Measurements from ENCODE around the gene NEDD9. TPM values are rescaled to one million over a fixed set of nuclear protein-coding genes. Genes with fewer than 3 reads are reported as not detected.

NEDD9 gene
- total RNA-seq, 1 experiment from 2014 or later: 0.17 TPM

- Histone ChIP-seq H3K79me2 (ENCODE audit: insufficient read depth, low read length) (no peaks in the 10 kb centered on the region), H3K9me3 (ENCODE audit: control insufficient read depth in 1 of 2, insufficient read depth in 1 of 2, low read depth in 1 of 2, low read length in 2 of 2) (no peaks in the 10 kb centered on the region), H3K9me2 (ENCODE audit: insufficient read depth) (no peaks in the 10 kb centered on the region), H3K9ac (ENCODE audit: low read length) (no peak overlapping the region), H3K4me2 (ENCODE audit: low read length) (no peak overlapping the region), H3K27me3 (ENCODE audit: insufficient read depth, low read length) (no peaks in the 10 kb centered on the region), H3K4me3 (replicated peaks in 1 of 2; ENCODE audit: low read depth in 1 of 2, low read length in 2 of 2) (no peak overlapping the region), H2AFZ (ENCODE audit: low read depth, low read length, poor library complexity, severe bottlenecking) (no peak overlapping the region), H4K20me1 (ENCODE audit: insufficient read depth) (no peaks in the 10 kb centered on the region), H3K27ac (ENCODE audit: low read depth, low read length) (no peak overlapping the region), H3K4me1 (ENCODE audit: control insufficient read depth in 1 of 2, insufficient read depth in 2 of 2, low read length in 2 of 2) (no peaks in the 10 kb centered on the region), H3K36me3 (ENCODE audit: control insufficient read depth in 1 of 2, insufficient read depth in 2 of 2, low read length in 2 of 2) (no peaks in the 10 kb centered on the region)
- DNase-seq (ENCODE audit: low read depth, low spot score): no peak
- TF ChIP-seq POLR2A (IDR thresholded peaks at IDR 0.05; ENCODE audit: borderline replicate concordance, extremely low read depth, insufficient read depth, insufficient read length) (no peak), YY1 (IDR thresholded peaks at IDR 0.05; ENCODE audit: extremely low read depth, insufficient replicate concordance, low read depth, low read length) (no peak), JUND (IDR thresholded peaks at IDR 0.05) (no peak), FOSL1 (IDR thresholded peaks at IDR 0.05; ENCODE audit: low read depth) (no peak)
- CTCF ChIA-PET: no interaction called here
- intact Hi-C loops (cut with micrococcal nuclease): no loop called here
- POLR2A ChIA-PET: no interaction called here
- RAD21 ChIA-PET (ENCODE audit: low non-redundant PET in 1 of 2, low total read pairs in 2 of 2, uncharacterized antibody in 2 of 2, unreplicated experiment in 2 of 2): no interaction called here
- no peak for ATAC-seq
- no TSS peak for BruUV-seq (replicated peaks)
Observed at GRCh38 chr6:11181478-11182136, 50.9 kb downstream of the NEDD9 start.

DNA sequence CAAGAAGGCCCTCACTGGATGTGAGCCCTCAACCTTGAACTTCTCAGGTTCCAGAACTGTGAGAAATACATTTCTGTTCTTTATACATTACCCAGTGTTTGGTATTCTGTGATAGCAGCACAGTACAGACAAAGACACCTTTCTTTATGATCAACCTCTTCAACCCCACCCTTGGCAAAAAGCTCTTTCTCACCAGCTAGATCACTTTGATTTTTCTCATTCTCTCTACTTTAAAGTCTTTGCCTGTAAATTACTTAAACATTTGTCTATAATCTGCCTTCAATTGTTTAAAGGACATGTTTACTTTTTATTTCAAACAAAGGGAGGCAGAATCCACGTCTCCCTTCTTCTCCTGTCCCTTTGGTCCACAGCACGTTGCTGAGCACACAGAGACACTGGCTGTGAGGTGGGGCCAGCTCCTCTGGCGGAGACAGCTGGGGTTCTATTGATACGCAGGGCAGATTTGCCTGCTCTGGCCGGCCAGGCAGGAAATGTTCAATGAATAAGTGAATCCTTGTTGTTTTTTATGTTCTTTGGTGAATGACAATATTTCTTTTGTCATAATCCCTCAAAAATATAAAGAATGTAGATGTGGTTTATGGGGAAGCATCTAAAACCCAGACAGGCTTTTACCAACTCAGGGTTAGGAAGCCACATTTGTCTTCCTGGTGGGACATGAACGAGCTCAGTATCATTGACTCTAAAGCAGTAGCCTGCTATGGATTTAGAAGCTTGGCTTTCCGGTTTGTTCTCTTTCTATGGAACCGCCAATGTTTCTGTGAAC is 52.9 kb downstream of the NEDD9 start:
- H3K9ac ChIP-seq (ENCODE audit: low read length): no peak overlapping the region
- RAD21 ChIA-PET (ENCODE audit: low non-redundant PET in 1 of 2, low total read pairs in 2 of 2, uncharacterized antibody in 2 of 2, unreplicated experiment in 2 of 2): no interaction called here
- H3K27me3 ChIP-seq (ENCODE audit: insufficient read depth, low read length): no peaks in the 10 kb centered on the region
- CTCF ChIA-PET: no interaction called here
- POLR2A ChIA-PET: no interaction called here
- no peaks in the 10 kb centered on the region for H3K4me1 ChIP-seq (ENCODE audit: control insufficient read depth in 1 of 2, insufficient read depth in 2 of 2, low read length in 2 of 2)
- TF ChIP-seq TCF7L2 (IDR thresholded peaks at IDR 0.05; ENCODE audit: borderline replicate concordance, extremely low read depth, insufficient read depth, insufficient read length): no peak
- no peak for TF ChIP-seq ELF1 (IDR thresholded peaks at IDR 0.05; ENCODE audit: borderline replicate concordance, low read depth)
- TF ChIP-seq YY1 (IDR thresholded peaks at IDR 0.05; ENCODE audit: extremely low read depth, insufficient replicate concordance, low read depth, low read length): no peak
- no peak for TF ChIP-seq FOSL1 (IDR thresholded peaks at IDR 0.05; ENCODE audit: low read depth)
- TF ChIP-seq, protein P1, sequence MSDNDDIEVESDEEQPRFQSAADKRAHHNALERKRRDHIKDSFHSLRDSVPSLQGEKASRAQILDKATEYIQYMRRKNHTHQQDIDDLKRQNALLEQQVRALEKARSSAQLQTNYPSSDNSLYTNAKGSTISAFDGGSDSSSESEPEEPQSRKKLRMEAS (IDR thresholded peaks at IDR 0.05): no peak
- TF ChIP-seq CBX3 (IDR thresholded peaks at IDR 0.05; ENCODE audit: low read depth): no peak
- no peak for TF ChIP-seq POLR2AphosphoS5 (IDR thresholded peaks at IDR 0.05; ENCODE audit: low read depth, low read length)
- TF ChIP-seq ZNF274 (IDR thresholded peaks at IDR 0.05; ENCODE audit: low read depth, low read length): no peak
- no peaks in the 10 kb centered on the region for H3K9me3 ChIP-seq (ENCODE audit: control insufficient read depth in 1 of 2, insufficient read depth in 1 of 2, low read depth in 1 of 2, low read length in 2 of 2)
- no peak overlapping the region for H3K27ac ChIP-seq (ENCODE audit: low read depth, low read length)
- no peak overlapping the region for H2AFZ ChIP-seq (ENCODE audit: low read depth, low read length, poor library complexity, severe bottlenecking)
- no peak for DNase-seq (ENCODE audit: low read depth, low spot score)
- no peak overlapping the region for H3K4me3 ChIP-seq (replicated peaks in 1 of 2; ENCODE audit: low read depth in 1 of 2, low read length in 2 of 2)
- H3K4me2 ChIP-seq (ENCODE audit: low read length): no peak overlapping the region
- intact Hi-C loops (cut with micrococcal nuclease): loop anchor here (10.0 kb wide), 1 partner anchor 395 kb away; no protein-coding TSS in a partner anchor
- no peaks in the 10 kb centered on the region for H3K79me2 ChIP-seq (ENCODE audit: insufficient read depth, low read length)
- H4K20me1 ChIP-seq (ENCODE audit: insufficient read depth): no peaks in the 10 kb centered on the region
- ATAC-seq: no peak
- H3K9me2 ChIP-seq (ENCODE audit: insufficient read depth): no peaks in the 10 kb centered on the region
- H3K36me3 ChIP-seq (ENCODE audit: control insufficient read depth in 1 of 2, insufficient read depth in 2 of 2, low read length in 2 of 2): no peaks in the 10 kb centered on the region
- BruUV-seq (replicated peaks): no TSS peak

Data from HCT116 (cell line).